K562 (cell line): ENCODE measurements around the gene PDE6H. TPM values are rescaled to one million over a fixed set of nuclear protein-coding genes. Genes with fewer than 3 reads are reported as not detected.

Experiments
- BCLAF1 ChIP-seq, 2 experiments: fragments of 450-650 bp in 1 of 2; IDR thresholded peaks; 2 replicates each; pipeline ENCODE4 v1.6.1; 2011 to 2017; ENCODE audit warnings: low read depth in 2 of 2, antibody characterized with exemption in 1 of 2, borderline replicate concordance in 1 of 2, low read length in 1 of 2, mild to moderate bottlenecking in 1 of 2, mixed read lengths in 1 of 2; ENCODE audit not compliant: control insufficient read depth in 1 of 2
- CUX1 ChIP-seq: fragments of 200-800 bp; sonication (Bioruptor generic); IDR thresholded peaks from 2 replicates; pipeline ENCODE4 v1.6.1; 2016; ENCODE audit warnings: missing genetic modification characterization, missing compliant biosample characterization
- EHMT2 ChIP-seq: fragments of 450-650 bp; IDR thresholded peaks from 2 replicates; pipeline ENCODE4 v1.6.1; 2018; ENCODE audit warnings: antibody characterized with exemption
- ETV5 ChIP-seq: sonication (generic); formaldehyde crosslinking; IDR thresholded peaks from 2 replicates; pipeline ENCODE4 v1.4.0; 2020; ENCODE audit warnings: low read depth, mild to moderate bottlenecking, missing genetic modification reagents
- HDAC8 ChIP-seq: fragments of 450-650 bp; IDR thresholded peaks from 2 replicates; pipeline ENCODE4 v1.6.1; 2016; ENCODE audit warnings: mild to moderate bottlenecking, missing genetic modification characterization, moderate library complexity, missing compliant biosample characterization
- KDM1A ChIP-seq, 2 experiments: fragments of 450-650 bp; IDR thresholded peaks; 2 replicates each; pipeline ENCODE4 v1.6.1; 2016; ENCODE audit warnings: mild to moderate bottlenecking in 2 of 2
- KLF13 ChIP-seq: fragments of 450-650 bp; IDR thresholded peaks from 2 replicates; pipeline ENCODE4 v1.6.1; 2016; ENCODE audit warnings: missing genetic modification characterization, low read depth, mild to moderate bottlenecking, missing compliant biosample characterization, moderate library complexity, borderline replicate concordance
- MCM2 ChIP-seq: fragments of 450-650 bp; IDR thresholded peaks from 2 replicates; pipeline ENCODE4 v1.6.1; 2017; ENCODE audit warnings: low read depth, mild to moderate bottlenecking
- OTX1 ChIP-seq: fragments of 450-650 bp; formaldehyde crosslinking; IDR thresholded peaks from 2 replicates; pipeline ENCODE4 v1.4.0; 2022; ENCODE audit warnings: mild to moderate bottlenecking
- SREBF2 ChIP-seq: sonication (generic); formaldehyde crosslinking; IDR thresholded peaks from 2 replicates; pipeline ENCODE4 v1.4.0; 2020; ENCODE audit warnings: mild to moderate bottlenecking, missing genetic modification reagents
- SRF ChIP-seq, 2 experiments: fragments of 250-450, 450-650 bp in 1 of 2; sonication (Bioruptor Pico) in 1 of 2; sonication (generic) in 1 of 2; formaldehyde crosslinking; IDR thresholded peaks; 2 replicates each; pipeline versions ENCODE4 v1.5.0 to v1.5.1; 2020 to 2022; ENCODE audit warnings: mild to moderate bottlenecking in 1 of 2, missing genetic modification reagents in 1 of 2
- ZNF239 ChIP-seq: fragments of 250-450 bp; sonication (Bioruptor Pico); IDR thresholded peaks from 2 replicates; pipeline ENCODE4 v1.4.0; 2020; ENCODE audit warnings: mild to moderate bottlenecking
- ZNF639 ChIP-seq, 2 experiments: fragments of 200-800 bp in 1 of 2; sonication (Bioruptor generic) in 1 of 2; sonication (generic) in 1 of 2; formaldehyde crosslinking in 1 of 2; IDR thresholded peaks in 1 of 2; conservative IDR thresholded peaks in 1 of 2; 2 replicates each; pipeline versions ENCODE4 v1.5.0 to v1.6.1; 2016 to 2020; ENCODE audit warnings: missing compliant biosample characterization in 1 of 2, missing genetic modification characterization in 1 of 2, missing genetic modification reagents in 1 of 2
- ZNF644 ChIP-seq: fragments of 200-800 bp; sonication (Bioruptor generic); IDR thresholded peaks from 2 replicates; pipeline ENCODE4 v1.6.1; 2016; ENCODE audit warnings: low read depth, missing genetic modification characterization, missing compliant biosample characterization
- ZNF695 ChIP-seq: fragments of 450-650 bp; formaldehyde crosslinking; IDR thresholded peaks from 2 replicates; pipeline ENCODE4 v1.4.0; 2020; ENCODE audit warnings: mild to moderate bottlenecking, moderate library complexity
- ZSCAN29 ChIP-seq: fragments of 450-650 bp; IDR thresholded peaks from 2 replicates; pipeline ENCODE4 v1.6.1; 2017
- polyA plus RNA-seq, 8 experiments: library from polyadenylated mRNA; depleted of rRNA in 4 of 8; stranded (reverse) in 5 of 8; unstranded in 3 of 8; fragments of >200 nt; fragmentation: Nextera tagmentation in 2 of 8; fragmentation: Illumina TruSeq in 1 of 8; extraction: Ambion mirVana in 2 of 8; extraction: Trizol in 1 of 8; gene quantifications; 2 replicates each; pipeline versions ENCODE4 v1.2.1 to v1.2.3, GENCODE V29; 2011 to 2014; ENCODE audit warnings: inconsistent platforms in 1 of 8, missing spikeins in 1 of 8
- total RNA-seq, 7 experiments: library from RNA; depleted of rRNA in 6 of 7; stranded (reverse); fragments of >200 nt in 6 of 7; fragmentation: Illumina TruSeq in 2 of 7; extraction: Trizol in 2 of 7; gene quantifications; 2 replicates each; pipeline versions ENCODE4 v1.2.1 to v1.2.3, GENCODE V29; 2011 to 2021; ENCODE audit warnings: low replicate concordance in 1 of 7
- TF ChIP-seq, protein P1 (sequence below): fragments of 450-650 bp; IDR thresholded peaks from 2 replicates; pipeline ENCODE4 v1.7.0; 2016; ENCODE audit warnings: borderline replicate concordance

Gene PDE6H
- total and polyA plus RNA-seq, 9 of the 15 experiments (the other 6 are each of a cell fraction or from before 2014, with no cell fraction given) = 0.15 TPM; not detected in 8

DNA sequence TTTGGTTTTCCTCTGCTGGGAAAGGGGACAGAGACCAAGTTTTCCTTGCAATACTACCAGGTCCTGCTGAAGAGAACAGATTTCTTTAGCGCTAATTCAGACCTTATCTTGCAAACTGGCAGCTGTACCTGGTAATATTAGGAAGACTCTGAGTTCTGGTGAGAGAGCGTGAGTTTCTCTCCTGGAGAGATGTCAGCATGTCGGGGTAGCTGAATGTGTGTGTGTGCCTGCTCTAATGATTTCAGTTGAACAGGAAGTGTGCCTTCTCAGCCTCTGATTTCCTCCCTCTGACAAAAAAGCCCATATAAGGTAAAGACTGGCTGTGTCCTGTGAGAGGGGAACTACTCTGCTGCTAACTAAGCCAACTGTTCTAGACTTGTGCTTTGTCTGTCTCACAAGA, 24.2 kb upstream of the PDE6H start (continued):
- TF ChIP-seq CUX1 (CRISPR knock-in tag) (no peak), ZNF644 (tag) (0 out of 2 replicates have a peak, but pooled peaks have one; percentile 22), HDAC8 (tag) (no peak), KDM1A (IDR thresholded peaks at IDR 0.05) (no peak), EHMT2 (no peak), OTX1 (CRISPR knock-in tag) (0 out of 2 replicates have a peak, but pooled peaks have one; percentile 38), ZSCAN29 (no peak), ZNF695 (no peak), SREBF2 (no peak), SRF (CRISPR knock-in tag; IDR thresholded peaks at IDR 0.05) (peak; percentile 71 to 96; a peak in 3 of 4 replicates), MCM2 (no peak), ZNF239 (CRISPR knock-in tag) (no peak), KLF13 (tag) (no peak), ZNF639 (CRISPR knock-in tag; conservative IDR thresholded peaks at IDR 0.05 in 1 of 2, IDR thresholded peaks at IDR 0.05 in 1 of 2) (peak in 1 of 2 experiments; percentile 84; a peak in 2 of 4 replicates), BCLAF1 (IDR thresholded peaks at IDR 0.05; ENCODE audit: borderline replicate concordance in 1 of 2, control insufficient read depth in 1 of 2, low read depth in 2 of 2, low read length in 1 of 2) (no peak), ETV5 (CRISPR knock-in tag) (no peak)
- TF ChIP-seq, protein P1, sequence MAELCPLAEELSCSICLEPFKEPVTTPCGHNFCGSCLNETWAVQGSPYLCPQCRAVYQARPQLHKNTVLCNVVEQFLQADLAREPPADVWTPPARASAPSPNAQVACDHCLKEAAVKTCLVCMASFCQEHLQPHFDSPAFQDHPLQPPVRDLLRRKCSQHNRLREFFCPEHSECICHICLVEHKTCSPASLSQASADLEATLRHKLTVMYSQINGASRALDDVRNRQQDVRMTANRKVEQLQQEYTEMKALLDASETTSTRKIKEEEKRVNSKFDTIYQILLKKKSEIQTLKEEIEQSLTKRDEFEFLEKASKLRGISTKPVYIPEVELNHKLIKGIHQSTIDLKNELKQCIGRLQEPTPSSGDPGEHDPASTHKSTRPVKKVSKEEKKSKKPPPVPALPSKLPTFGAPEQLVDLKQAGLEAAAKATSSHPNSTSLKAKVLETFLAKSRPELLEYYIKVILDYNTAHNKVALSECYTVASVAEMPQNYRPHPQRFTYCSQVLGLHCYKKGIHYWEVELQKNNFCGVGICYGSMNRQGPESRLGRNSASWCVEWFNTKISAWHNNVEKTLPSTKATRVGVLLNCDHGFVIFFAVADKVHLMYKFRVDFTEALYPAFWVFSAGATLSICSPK = no peak
